Vagina (tissue), 2 donors: Measurements from ENCODE around the gene COL6A1.

ENCODE experiments used
- POLR2A ChIP-seq, 2 donors: fragments of 450-650 bp; IDR thresholded peaks; one replicate each; pipeline ENCODE4 v1.6.1; 2017; ENCODE audit warnings: antibody characterized with exemption in 2 of 2, mild to moderate bottlenecking in 2 of 2, moderate library complexity in 2 of 2
- POLR2AphosphoS5 ChIP-seq, 2 donors: sonication (generic); formaldehyde crosslinking; IDR thresholded peaks; one replicate each; pipeline ENCODE4 v1.9.0; 2017; ENCODE audit warnings: antibody characterized with exemption in 2 of 2, mild to moderate bottlenecking in 2 of 2, low read depth in 1 of 2; ENCODE audit not compliant: insufficient read depth in 1 of 2

GRCh38 chr21:45947716-45948255, 33.8 kb upstream of the COL6A1 start:
- TF ChIP-seq POLR2AphosphoS5 (IDR thresholded peaks at IDR 0.05; ENCODE audit: insufficient read depth in 1 of 2, low read depth in 1 of 2) (no peak), POLR2A (IDR thresholded peaks at IDR 0.05) (no peak)
